HepG2 (cell line): ENCODE data around the gene PLXNA4. TPM values are rescaled to one million over a fixed set of nuclear protein-coding genes. Genes with fewer than 3 reads are reported as not detected.
A peak's percentile ranks its signal among the peaks of the same experiment; 100 is the strongest.

Experiments
- EP300 ChIP-seq, 3 experiments: sonication (generic) in 1 of 3; formaldehyde crosslinking in 1 of 3; IDR thresholded peaks; 2 replicates each; pipeline versions ENCODE4 v1.5.1 to v1.6.1; 2011 to 2020; ENCODE audit warnings: low read depth in 2 of 3, low read length in 2 of 3, borderline replicate concordance in 1 of 3, improper control_type of control experiment in 1 of 3, mild to moderate bottlenecking in 1 of 3, missing genetic modification reagents in 1 of 3, moderate library complexity in 1 of 3
- FOXJ3 ChIP-seq: sonication (generic); formaldehyde crosslinking; IDR thresholded peaks from 2 replicates; pipeline ENCODE4 v1.4.0; 2020; ENCODE audit warnings: missing genetic modification reagents, mild to moderate bottlenecking, borderline replicate concordance
- HCFC1 ChIP-seq: fragments of 150-350 bp; IDR thresholded peaks from 2 replicates; pipeline ENCODE4 v1.6.1; 2014; ENCODE audit warnings: low read depth, low read length
- HNRNPH1 ChIP-seq: fragments of 200-400 bp; formaldehyde crosslinking; optimal IDR thresholded peaks from 2 replicates; pipeline ENCODE3; 2017; ENCODE audit warnings: mild to moderate bottlenecking, low read depth, low read length
- HNRNPLL ChIP-seq: fragments of 200-400 bp; formaldehyde crosslinking; IDR thresholded peaks from 2 replicates; pipeline ENCODE4 v1.6.1; 2017; ENCODE audit warnings: mild to moderate bottlenecking, low read depth, low read length; ENCODE audit not compliant: poor library complexity, severe bottlenecking
- KAT8 ChIP-seq: IDR thresholded peaks from 2 replicates; pipeline ENCODE4 v1.6.1; 2016; ENCODE audit warnings: missing genetic modification reagents, missing compliant biosample characterization
- KLF11 ChIP-seq: IDR thresholded peaks from 2 replicates; pipeline ENCODE4 v1.6.1; 2016; ENCODE audit warnings: missing compliant biosample characterization
- NR2F6 ChIP-seq, 2 experiments: IDR thresholded peaks; 2 replicates each; pipeline ENCODE4 v1.6.1; 2016; ENCODE audit warnings: antibody characterized with exemption in 1 of 2, mild to moderate bottlenecking in 1 of 2
- PAX8 ChIP-seq: sonication (generic); formaldehyde crosslinking; IDR thresholded peaks from 2 replicates; pipeline ENCODE4 v1.8.0; 2022; ENCODE audit warnings: mild to moderate bottlenecking, missing genetic modification reagents, borderline replicate concordance
- POGZ ChIP-seq: sonication (generic); formaldehyde crosslinking; IDR thresholded peaks from 2 replicates; pipeline ENCODE4 v1.4.0; 2020; ENCODE audit warnings: mild to moderate bottlenecking, missing genetic modification reagents
- REL ChIP-seq: sonication (generic); formaldehyde crosslinking; conservative IDR thresholded peaks from 2 replicates; pipeline ENCODE4 v1.8.0; 2022; ENCODE audit warnings: mild to moderate bottlenecking, missing genetic modification reagents, moderate library complexity
- SIX1 ChIP-seq: sonication (generic); formaldehyde crosslinking; IDR thresholded peaks from 2 replicates; pipeline ENCODE4 v1.4.0; 2020; ENCODE audit warnings: missing genetic modification reagents, borderline replicate concordance
- SP5 ChIP-seq: IDR thresholded peaks from 2 replicates; pipeline ENCODE4 v1.6.1; 2016; ENCODE audit warnings: low read depth, borderline replicate concordance
- TGIF2 ChIP-seq: IDR thresholded peaks from 2 replicates; pipeline ENCODE4 v1.6.1; 2016; ENCODE audit warnings: control low read depth, missing compliant biosample characterization
- ZFP36L1 ChIP-seq: sonication (generic); formaldehyde crosslinking; IDR thresholded peaks from 2 replicates; pipeline ENCODE4 v1.8.0; 2022; ENCODE audit warnings: mild to moderate bottlenecking, missing genetic modification reagents, moderate library complexity
- ZFP82 ChIP-seq: sonication (generic); formaldehyde crosslinking; IDR thresholded peaks from 2 replicates; pipeline ENCODE4 v1.5.1; 2020; ENCODE audit warnings: mild to moderate bottlenecking, missing genetic modification reagents, borderline replicate concordance
- ZFX ChIP-seq: sonication (generic); formaldehyde crosslinking; IDR thresholded peaks from 2 replicates; pipeline ENCODE4 v1.4.0; 2020; ENCODE audit warnings: mild to moderate bottlenecking, low read depth, missing genetic modification reagents, moderate library complexity
- ZNF362 ChIP-seq: sonication (generic); formaldehyde crosslinking; IDR thresholded peaks from 2 replicates; pipeline ENCODE4 v1.4.0; 2020; ENCODE audit warnings: missing genetic modification reagents, mild to moderate bottlenecking, borderline replicate concordance
- ZNF367 ChIP-seq: sonication (generic); formaldehyde crosslinking; IDR thresholded peaks from 2 replicates; pipeline ENCODE4 v1.4.0; 2020; ENCODE audit warnings: missing genetic modification reagents, borderline replicate concordance
- ZNF530 ChIP-seq: sonication (generic); formaldehyde crosslinking; IDR thresholded peaks from 2 replicates; pipeline ENCODE4 v1.5.0; 2020; ENCODE audit warnings: low read depth, mild to moderate bottlenecking, missing genetic modification reagents
- ZNF550 ChIP-seq: sonication (generic); formaldehyde crosslinking; IDR thresholded peaks from 2 replicates; pipeline ENCODE4 v1.4.0; 2020; ENCODE audit warnings: mild to moderate bottlenecking, missing genetic modification reagents, borderline replicate concordance
- ZNF557 ChIP-seq: sonication (generic); formaldehyde crosslinking; IDR thresholded peaks from 2 replicates; pipeline ENCODE4 v1.4.0; 2020; ENCODE audit warnings: missing genetic modification reagents
- polyA plus RNA-seq, 8 experiments: library from polyadenylated mRNA; depleted of rRNA in 3 of 8; stranded (reverse) in 7 of 8; unstranded in 1 of 8; fragments of >200 nt; fragmentation: Illumina TruSeq in 4 of 8; extraction: Trizol in 4 of 8; gene quantifications; 2 replicates each; pipeline versions ENCODE4 v1.2.1 to v1.2.3, GENCODE V29; 2011 to 2016; ENCODE audit warnings: low read depth in 4 of 8, missing spikeins in 1 of 8, mixed read lengths in 1 of 8; ENCODE audit not compliant: insufficient read depth in 1 of 8
- total RNA-seq, 5 experiments: library from RNA; depleted of rRNA; stranded (reverse); fragments of >200 nt; fragmentation: Illumina TruSeq; extraction: Trizol; gene quantifications; 2 replicates each; pipeline ENCODE4 v1.2.3, GENCODE V29; 2016; ENCODE audit warnings: low read depth in 1 of 5

PLXNA4 gene
- total and polyA plus RNA-seq, 2 of the 13 experiments (the other 11 are each of a cell fraction or from before 2014, with no cell fraction given): 0.01 to 0.04 TPM

GRCh38 chr7:132218876-132219275 lies 357.4 kb downstream of the PLXNA4 start (continued):
- TF ChIP-seq HNRNPLL (no peak), ZNF530 (CRISPR knock-in tag) (no peak), PAX8 (CRISPR knock-in tag) (no peak), HCFC1 (no peak), ZFP82 (CRISPR knock-in tag) (no peak), ZNF550 (CRISPR knock-in tag) (no peak), TGIF2 (no peak), POGZ (CRISPR knock-in tag) (peak; percentile 53; the same call in 1 of the 2 replicates), SIX1 (CRISPR knock-in tag) (peak; percentile 98), NR2F6 (IDR thresholded peaks at IDR 0.05) (peak; percentile 33; the same call in 1 of the 2 replicates), NR2F6 (CRISPR knock-in tag; IDR thresholded peaks at IDR 0.05) (0 out of 2 replicates have a peak, but pooled peaks have one; percentile 34), KLF11 (CRISPR knock-in tag) (no peak), FOXJ3 (CRISPR knock-in tag) (peak; percentile 25; the same call in 1 of the 2 replicates), ZNF367 (CRISPR knock-in tag) (no peak), SP5 (CRISPR knock-in tag) (no peak), ZFP36L1 (CRISPR knock-in tag) (no peak), EP300 (IDR thresholded peaks at IDR 0.05; ENCODE audit: low read depth in 2 of 2, low read length in 2 of 2) (peak in 1 of 2 experiments; percentile 94; a peak in 2 of 4 replicates), EP300 (CRISPR knock-in tag; IDR thresholded peaks at IDR 0.05; ENCODE audit: borderline replicate concordance) (peak; percentile 82), ZNF362 (CRISPR knock-in tag) (peak; percentile 94), HNRNPH1 (no peak), KAT8 (CRISPR knock-in tag) (0 out of 2 replicates have a peak, but pooled peaks have one; percentile 38), REL (CRISPR knock-in tag) (no peak), ZFX (CRISPR knock-in tag) (peak; percentile 30; the same call in 1 of the 2 replicates), ZNF557 (CRISPR knock-in tag) (no peak)
